HG02885 (cell line): Measurements from ENCODE around the gene CFHR4.
"Not testable (repeated sequence)": the region's sequence is repeated elsewhere in the genome, so short reads cannot be mapped to it uniquely, and the experiment has no call there.

ENCODE experiments used
- ATAC-seq: cut with Tn5 transposase; IDR thresholded peaks from one replicate; pipeline ENCODE4 v1.9.1; 2021; ENCODE audit warnings: mild to moderate bottlenecking; ENCODE audit not compliant: unreplicated experiment, poor library complexity

The CFHR4 gene

DNA sequence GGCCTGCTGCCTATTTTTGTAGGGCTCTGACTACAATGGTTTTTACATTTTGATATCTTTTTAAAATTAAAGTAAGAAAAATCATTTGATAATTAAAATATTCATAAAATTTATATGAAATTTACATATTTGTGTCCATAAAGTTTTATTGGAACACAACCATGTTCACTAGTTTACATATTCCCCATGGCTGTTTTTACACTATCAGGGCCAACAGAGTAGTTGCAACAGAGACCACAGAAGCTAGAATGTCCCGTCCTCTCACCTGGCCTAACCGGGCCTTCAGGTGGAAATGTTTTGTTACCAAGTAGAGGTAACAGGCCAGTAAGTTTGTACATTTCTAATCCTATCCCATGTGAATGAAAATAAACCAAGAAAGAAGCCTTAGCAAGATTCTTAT is 45.0 kb downstream of the CFHR4 start:
- ATAC-seq: not testable (repeated sequence)

DNA sequence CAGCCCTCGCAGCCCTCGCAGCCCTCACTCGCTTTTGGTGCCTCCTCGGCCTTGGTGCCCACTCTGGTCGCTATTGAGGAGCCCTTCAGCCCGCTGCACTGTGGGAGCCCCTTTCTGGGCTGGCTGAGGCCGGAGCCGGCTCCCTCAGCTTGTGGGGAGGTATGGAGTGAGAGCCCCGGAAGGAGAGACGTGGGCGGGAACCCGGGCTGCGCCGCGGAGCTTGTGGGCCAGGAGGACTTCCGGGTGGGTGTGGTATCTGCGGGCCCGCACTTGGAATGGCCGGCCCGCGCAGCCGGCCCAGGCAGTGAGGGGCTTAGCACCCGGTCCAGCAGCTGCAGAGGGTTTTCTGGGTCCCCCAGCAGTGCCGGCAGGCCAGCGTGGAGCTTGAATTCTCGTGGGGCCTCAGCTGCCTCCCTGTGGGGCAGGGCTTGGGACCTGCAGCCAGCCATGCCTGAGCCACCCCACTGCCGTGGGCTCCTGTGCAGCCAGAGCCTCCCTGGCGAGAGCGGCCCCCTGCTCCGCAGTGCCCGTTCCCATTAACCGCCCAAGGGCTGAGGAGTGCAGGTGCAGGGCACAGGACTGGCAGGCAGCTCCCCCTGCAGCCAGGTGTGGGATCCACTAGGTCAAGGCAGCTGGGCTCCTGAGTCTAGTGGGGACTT is 45.8 kb downstream of the CFHR4 start:
- ATAC-seq: no peak

DNA sequence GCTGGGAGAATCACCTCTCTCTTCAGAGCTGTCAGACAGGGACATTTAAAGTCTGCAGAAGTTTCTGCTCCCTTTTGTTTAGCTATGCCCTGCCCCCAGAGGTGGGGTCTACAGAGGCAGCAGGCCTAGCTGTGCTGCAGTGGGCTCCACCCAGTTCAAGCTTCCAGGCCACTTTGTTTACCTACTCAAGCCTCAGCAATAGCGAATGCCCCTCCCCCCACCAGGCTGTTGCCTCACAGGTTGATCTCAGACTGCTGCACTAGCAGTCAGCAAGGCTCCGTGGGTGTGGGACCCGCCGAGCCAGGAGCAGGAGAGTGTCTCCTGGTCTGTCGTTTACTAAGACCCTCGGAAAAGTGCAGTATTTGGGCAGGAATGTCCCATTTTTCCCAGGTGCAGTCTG is 53.6 kb downstream of the CFHR4 start:
- not testable (repeated sequence) for ATAC-seq

DNA sequence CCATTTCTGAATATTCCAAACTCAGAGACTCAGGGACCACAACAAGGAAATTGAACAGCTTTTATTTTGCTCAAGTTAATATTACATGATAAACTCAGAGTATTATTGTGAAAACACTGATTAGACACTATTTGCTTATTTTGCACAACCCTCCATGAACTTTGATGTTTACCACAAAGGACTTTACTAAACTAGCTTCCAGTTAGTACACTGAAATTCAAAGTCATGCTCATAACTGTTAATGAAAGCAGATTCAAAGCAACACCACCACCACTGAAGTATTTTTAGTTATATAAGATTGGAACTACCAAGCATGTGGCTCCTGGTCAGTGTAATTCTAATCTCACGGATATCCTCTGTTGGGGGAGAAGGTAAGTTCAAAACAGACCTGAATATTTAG is 55.7 kb downstream of the CFHR4 start, which contains the start of gene CFHR2:
CFHR2 (plus strand) TSS at position 171 of the 400 bp plus-strand sequence; CDS start at position 314, 143 bp downstream.
- not testable (repeated sequence) for ATAC-seq

DNA sequence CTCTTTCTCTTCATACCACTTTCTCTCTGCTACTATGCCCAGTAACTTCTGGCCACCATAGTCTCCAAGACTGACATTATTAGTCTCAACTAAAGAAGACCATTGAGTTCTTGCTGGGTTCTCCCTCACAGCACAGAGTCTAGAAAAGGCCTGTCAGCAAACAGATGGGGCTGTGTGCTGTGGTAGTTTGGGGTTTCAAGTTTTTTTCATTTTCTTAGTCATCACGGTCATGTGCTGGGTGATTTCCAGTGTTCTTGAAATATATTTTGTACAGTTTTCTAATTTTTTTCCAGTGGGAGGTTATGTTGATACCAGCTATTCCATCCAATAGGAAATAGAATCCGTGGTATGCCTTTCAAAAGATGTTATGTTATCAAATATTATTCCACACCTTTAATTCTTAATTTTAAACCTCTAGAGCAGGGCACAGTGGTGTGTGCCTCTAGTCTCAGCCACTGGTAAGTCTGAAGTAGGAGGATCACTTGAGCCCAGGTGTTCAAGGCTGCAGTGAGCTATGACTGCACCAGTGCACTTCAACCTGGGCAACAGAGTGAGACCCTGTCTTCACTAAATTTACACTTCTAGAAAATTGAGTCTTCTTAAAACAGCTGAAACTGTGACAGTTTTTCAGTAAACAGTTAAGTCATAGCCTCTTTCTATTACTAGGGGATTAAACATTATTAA is 64.0 kb downstream of the CFHR4 start:
- ATAC-seq: peak; percentile 92

DNA sequence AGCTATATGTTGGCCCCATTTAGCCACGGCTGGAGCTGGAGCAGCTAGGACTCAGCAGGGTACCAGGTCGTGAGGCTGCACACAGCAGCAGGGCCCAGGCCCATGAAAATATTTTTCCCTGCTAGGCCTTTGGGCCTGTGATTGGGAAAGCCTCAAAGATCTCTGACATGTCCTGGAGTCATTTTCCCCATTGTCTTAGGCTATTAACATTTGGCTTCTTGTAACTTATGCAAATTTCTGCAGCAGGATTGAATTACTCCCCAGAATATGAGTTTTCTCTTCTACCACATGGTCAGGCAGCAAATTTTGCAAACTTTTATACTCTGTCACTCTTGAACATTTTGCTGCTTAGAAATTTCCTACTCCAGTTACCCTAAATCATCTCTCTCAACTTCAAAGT is 66.9 kb downstream of the CFHR4 start:
- ATAC-seq: no peak

DNA sequence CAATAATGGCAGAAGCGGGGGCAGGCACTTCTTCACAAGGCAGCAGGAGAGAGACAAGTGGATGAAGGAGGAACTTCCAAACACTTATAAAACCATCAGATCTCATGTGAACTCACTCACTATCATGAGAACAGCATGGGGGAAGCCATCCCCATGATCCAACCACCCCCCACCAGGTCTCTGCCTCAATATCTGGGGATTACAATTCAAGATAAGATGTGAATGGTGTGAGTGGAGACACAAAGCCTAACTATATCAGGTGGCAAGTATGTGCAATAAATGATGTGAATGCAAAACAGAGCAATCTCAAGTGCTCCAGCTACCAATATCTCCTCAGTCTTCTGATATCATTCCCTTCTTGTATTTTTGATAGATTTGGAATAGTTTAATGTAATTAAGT is 68.1 kb downstream of the CFHR4 start:
- ATAC-seq: no peak

DNA sequence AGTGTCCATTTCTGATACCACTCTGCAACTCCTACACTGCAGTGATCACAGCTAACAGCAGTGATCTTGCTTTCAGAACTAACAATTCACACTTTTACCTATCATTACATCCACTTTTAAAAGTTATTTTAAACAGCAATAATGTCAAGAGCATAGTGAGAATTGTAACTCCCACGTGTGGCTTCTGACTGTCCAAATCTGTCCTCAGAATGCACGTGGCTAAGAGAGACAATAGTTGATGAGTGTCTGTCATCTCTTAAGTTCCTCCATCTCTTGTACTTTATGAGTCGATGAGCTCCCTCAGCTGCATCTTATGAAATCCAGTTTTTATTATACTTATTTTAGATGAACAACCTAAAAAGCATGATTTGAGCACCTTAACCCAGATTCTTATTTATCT is 73.0 kb downstream of the CFHR4 start:
- ATAC-seq: peak; percentile 98
